ENCODE results near the gene LONP2. TPM values are rescaled to one million over a fixed set of nuclear protein-coding genes. Genes with fewer than 3 reads are reported as not detected.

LONP2 gene
- total and polyA plus RNA-seq, 9 of the 15 experiments (the other 6 are each of a cell fraction or from before 2014, with no cell fraction given): 8.1 to 41.2 (median 25.6) TPM

GRCh38 chr16:48365601-48366164 is 121.6 kb downstream of the LONP2 start (continued):
- TF ChIP-seq ZNF609 (CRISPR knock-in tag; IDR thresholded peaks at IDR 0.05; ENCODE audit: borderline replicate concordance) (no peak), SAFB (IDR thresholded peaks at IDR 0.05; ENCODE audit: borderline replicate concordance, low read depth, low read length) (no peak), KDM5B (IDR thresholded peaks at IDR 0.05; ENCODE audit: insufficient replicate concordance, low read depth, low read length) (peak; percentile 98), SIX5 (IDR thresholded peaks at IDR 0.05; ENCODE audit: borderline replicate concordance in 1 of 2, insufficient read depth in 1 of 2, low read depth in 1 of 2, low read length in 2 of 2) (no peak), ZNF561 (CRISPR knock-in tag; conservative IDR thresholded peaks at IDR 0.05) (no peak), DNMT1 (IDR thresholded peaks at IDR 0.05) (no peak), UBTF (IDR thresholded peaks at IDR 0.05; ENCODE audit: borderline replicate concordance in 1 of 2, low read depth in 2 of 2, low read length in 2 of 2) (0 out of 4 replicates have a peak, but pooled peaks of 1 of the 2 experiments have one; percentile 22), BACH1 (tag; IDR thresholded peaks at IDR 0.05) (no peak), GATAD2A (IDR thresholded peaks at IDR 0.05) (0 out of 2 replicates have a peak, but pooled peaks have one; percentile 48), ELF1 (tag; IDR thresholded peaks at IDR 0.05) (no peak), NR2F6 (CRISPR knock-in tag; IDR thresholded peaks at IDR 0.05) (no peak), PTTG1 (tag; IDR thresholded peaks at IDR 0.05; ENCODE audit: low read depth) (no peak), ZNF347 (CRISPR knock-in tag; IDR thresholded peaks at IDR 0.05; ENCODE audit: low read depth) (no peak), POLR2A (conservative IDR thresholded peaks at IDR 0.05) (peak; percentile 80), IFI16 (CRISPR knock-in tag; IDR thresholded peaks at IDR 0.05) (no peak), MXI1 (IDR thresholded peaks at IDR 0.05; ENCODE audit: low read depth, low read length) (no peak), TAF1 (IDR thresholded peaks at IDR 0.05; ENCODE audit: control insufficient read depth, extremely low read depth, insufficient read depth, low read length, severe bottlenecking) (peak; percentile 58), POLR2H (tag; IDR thresholded peaks at IDR 0.05; ENCODE audit: low read depth) (peak; percentile 79; the same call in 1 of the 2 replicates), DACH1 (IDR thresholded peaks at IDR 0.05; ENCODE audit: partially characterized antibody) (no peak)
- TF ChIP-seq, protein P1, sequence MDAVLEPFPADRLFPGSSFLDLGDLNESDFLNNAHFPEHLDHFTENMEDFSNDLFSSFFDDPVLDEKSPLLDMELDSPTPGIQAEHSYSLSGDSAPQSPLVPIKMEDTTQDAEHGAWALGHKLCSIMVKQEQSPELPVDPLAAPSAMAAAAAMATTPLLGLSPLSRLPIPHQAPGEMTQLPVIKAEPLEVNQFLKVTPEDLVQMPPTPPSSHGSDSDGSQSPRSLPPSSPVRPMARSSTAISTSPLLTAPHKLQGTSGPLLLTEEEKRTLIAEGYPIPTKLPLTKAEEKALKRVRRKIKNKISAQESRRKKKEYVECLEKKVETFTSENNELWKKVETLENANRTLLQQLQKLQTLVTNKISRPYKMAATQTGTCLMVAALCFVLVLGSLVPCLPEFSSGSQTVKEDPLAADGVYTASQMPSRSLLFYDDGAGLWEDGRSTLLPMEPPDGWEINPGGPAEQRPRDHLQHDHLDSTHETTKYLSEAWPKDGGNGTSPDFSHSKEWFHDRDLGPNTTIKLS (IDR thresholded peaks at IDR 0.05; ENCODE audit: borderline replicate concordance, low read depth): 0 out of 2 replicates have a peak, but pooled peaks have one; percentile 10
